GM23338 (cell line): ENCODE results near the gene PLCH2. TPM values are rescaled to one million over a fixed set of nuclear protein-coding genes. Genes with fewer than 3 reads are reported as not detected.

Source experiments
- ATAC-seq: fragments of 200-7000 bp; cut with Tn5 transposase; 3 replicates; pipeline ENCODE4 v1.9.1; 2020
- DNase-seq: peaks from one replicate; pipeline ENCODE4 v3.0.0-alpha.2; 2015; ENCODE audit warnings: low spot score
- H2AFZ ChIP-seq: fragments of 200-600 bp; sonication (generic); 2 replicates; pipeline ENCODE4 v1.8.0; 2016; ENCODE audit warnings: antibody characterized with exemption, mild to moderate bottlenecking, moderate library complexity
- H3F3A ChIP-seq: fragments of 200-600 bp; sonication (generic); replicated peaks from 2 replicates; pipeline ENCODE4 v1.8.0; 2017; ENCODE audit warnings: antibody characterized with exemption, mixed run types, low read depth
- H3K27ac ChIP-seq: fragments of 200-600 bp; sonication (generic); 2 replicates; pipeline ENCODE4 v1.6.1; 2016; ENCODE audit warnings: low read depth
- H3K27me3 ChIP-seq: fragments of 200-600 bp; sonication (generic); 2 replicates; pipeline ENCODE4 v1.8.0; 2016; ENCODE audit warnings: mild to moderate bottlenecking, mixed run types, moderate library complexity; ENCODE audit not compliant: insufficient read depth
- H3K36me3 ChIP-seq: fragments of 200-600 bp; sonication (generic); 2 replicates; pipeline ENCODE4 v1.8.0; 2016; ENCODE audit warnings: mild to moderate bottlenecking; ENCODE audit not compliant: insufficient read depth
- H3K4me1 ChIP-seq: fragments of 200-600 bp; sonication (generic); 2 replicates; pipeline ENCODE4 v1.8.0; 2016; ENCODE audit warnings: mild to moderate bottlenecking, moderate library complexity; ENCODE audit not compliant: insufficient read depth
- H3K4me2 ChIP-seq: fragments of 200-600 bp; sonication (generic); 2 replicates; pipeline ENCODE4 v1.7.1; 2017; ENCODE audit warnings: mixed run types
- H3K4me3 ChIP-seq: fragments of 200-600 bp; sonication (generic); 2 replicates; pipeline ENCODE4 v1.6.1; 2016; ENCODE audit warnings: mixed run types
- H3K79me2 ChIP-seq: fragments of 200-600 bp; sonication (generic); replicated peaks from 2 replicates; pipeline ENCODE4 v1.8.0; 2017; ENCODE audit warnings: mild to moderate bottlenecking; ENCODE audit not compliant: insufficient read depth
- H3K9me2 ChIP-seq: fragments of 200-600 bp; sonication (generic); 2 replicates; pipeline ENCODE4 v1.8.0; 2017; ENCODE audit not compliant: insufficient read depth
- H4K20me1 ChIP-seq: fragments of 200-600 bp; sonication (generic); replicated peaks from 2 replicates; pipeline ENCODE4 v1.8.0; 2017; ENCODE audit warnings: mild to moderate bottlenecking; ENCODE audit not compliant: insufficient read depth
- H3K27ac Mint-ChIP-seq: 2 replicates; pipeline ENCODE4 v1.8.0; 2020; ENCODE audit warnings: inconsistent platforms, mild to moderate bottlenecking, moderate library complexity, mixed read lengths
- H3K27me3 Mint-ChIP-seq: 3 replicates; pipeline ENCODE4 v1.8.0; 2022; ENCODE audit warnings: low read depth, mild to moderate bottlenecking, moderate library complexity, mixed read lengths, inconsistent platforms; ENCODE audit not compliant: insufficient read depth, poor library complexity
- H3K36me3 Mint-ChIP-seq: 3 replicates; pipeline ENCODE4 v1.8.0; 2021; ENCODE audit warnings: low read depth, mild to moderate bottlenecking, inconsistent platforms, moderate library complexity, mixed read lengths
- H3K4me1 Mint-ChIP-seq: 3 replicates; pipeline ENCODE4 v1.8.0; 2020; ENCODE audit warnings: mild to moderate bottlenecking, inconsistent platforms, mixed read lengths
- H3K4me3 Mint-ChIP-seq: 3 replicates; pipeline ENCODE4 v1.8.0; 2021; ENCODE audit warnings: moderate library complexity, mild to moderate bottlenecking, inconsistent platforms, mixed read lengths
- H3K9me3 Mint-ChIP-seq: 3 replicates; pipeline ENCODE4 v1.8.0; 2020; ENCODE audit warnings: moderate library complexity, mild to moderate bottlenecking, inconsistent platforms, mixed read lengths
- EZH2 ChIP-seq: fragments of 200-600 bp; sonication (generic); IDR thresholded peaks from one replicate; pipeline ENCODE4 v1.8.0; 2017; ENCODE audit warnings: antibody characterized with exemption, mild to moderate bottlenecking, low read depth; ENCODE audit not compliant: unreplicated experiment
- EZH2phosphoT487 ChIP-seq: fragments of 200-600 bp; sonication (generic); IDR thresholded peaks from one replicate; pipeline ENCODE4 v1.8.1; 2018; ENCODE audit warnings: antibody characterized with exemption; ENCODE audit not compliant: unreplicated experiment
- JUNB ChIP-seq: IDR thresholded peaks from one replicate; pipeline ENCODE4 v1.6.1; 2016; ENCODE audit warnings: antibody characterized with exemption; ENCODE audit not compliant: unreplicated experiment
- NANOG ChIP-seq: IDR thresholded peaks from 2 replicates; pipeline ENCODE4 v1.6.1; 2016; ENCODE audit warnings: antibody characterized with exemption, borderline replicate concordance
- ZNF331 ChIP-seq: fragments of 250-450 bp; sonication (Bioruptor Pico); IDR thresholded peaks from 2 replicates; pipeline ENCODE4 v1.5.0; 2020; ENCODE audit warnings: low read depth, mild to moderate bottlenecking, moderate library complexity
- polyA plus RNA-seq: library from polyadenylated mRNA; unstranded; fragments of >200 nt; fragmentation: Nextera tagmentation; extraction: Ambion mirVana; gene quantifications from 2 replicates; pipeline ENCODE4 v1.2.1, GENCODE V29; 2016
- total RNA-seq: library from RNA; depleted of rRNA; stranded (reverse); fragments of >200 nt; shearing (Covaris generic); gene quantifications from 2 replicates; pipeline ENCODE4 v1.2.3, GENCODE V29; 2014
- TF ChIP-seq, protein P1 (sequence below): IDR thresholded peaks from 2 replicates; pipeline ENCODE4 v1.6.1; 2016; ENCODE audit warnings: antibody characterized with exemption
- TF ChIP-seq, protein P2 (sequence below): IDR thresholded peaks from one replicate; pipeline ENCODE4 v1.6.1; 2018; ENCODE audit warnings: antibody characterized with exemption; ENCODE audit not compliant: unreplicated experiment

PLCH2 gene
- total and polyA plus RNA-seq, 2 experiments from 2014 or later: 0.31 TPM; not detected in 1

DNA sequence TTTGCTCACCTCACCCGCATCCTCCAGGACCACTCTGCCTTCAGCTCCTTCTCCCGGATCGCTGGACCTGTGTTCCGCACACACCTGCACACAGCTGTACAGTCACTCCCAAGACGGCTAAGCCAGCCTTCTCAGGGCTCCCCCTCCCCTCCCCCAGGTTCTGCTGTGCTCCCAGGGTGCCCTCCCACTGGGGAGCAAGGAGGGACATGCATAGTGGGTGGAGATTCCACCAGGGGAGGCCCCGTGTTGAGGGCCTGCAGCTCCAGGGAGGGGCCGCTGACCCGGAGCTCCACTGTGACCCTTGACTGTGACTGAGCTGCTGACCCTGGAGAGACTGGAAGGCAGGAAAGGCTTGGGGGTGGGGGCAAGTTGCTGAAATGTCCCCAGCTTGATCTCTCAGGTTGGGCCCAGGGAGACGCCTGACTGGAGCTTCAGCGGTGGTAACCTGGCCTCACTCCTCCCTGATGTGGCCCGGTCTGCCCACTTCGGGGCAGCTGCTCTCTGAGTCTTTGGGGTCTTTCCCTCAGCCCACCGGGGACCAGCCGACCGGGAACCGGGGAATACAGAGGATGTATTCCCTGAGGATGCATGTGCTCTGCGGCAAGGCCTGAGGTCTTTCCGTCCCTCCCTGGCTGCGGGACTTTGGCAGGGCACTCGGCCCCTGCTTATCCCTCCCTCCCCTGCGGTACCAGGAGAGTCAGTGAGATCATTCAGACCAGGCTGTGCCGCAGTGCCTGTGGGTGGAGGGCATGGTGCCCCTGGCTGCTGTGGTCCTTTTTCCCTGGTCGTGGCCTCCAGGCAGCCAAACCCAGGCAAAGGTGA is 28.6 kb upstream of the PLCH2 start:
- no peaks in the 10 kb centered on the region for H3K36me3 ChIP-seq
- DNase-seq (no peak), ATAC-seq (no peak)
- H3K4me2 ChIP-seq: no peak overlapping the region
- no peaks in the 10 kb centered on the region for H3K9me2 ChIP-seq
- H3K79me2 ChIP-seq: no peaks in the 10 kb centered on the region
- Mint-ChIP-seq H3K4me3 (no peak overlapping the region), H3K36me3 (no peaks in the 10 kb centered on the region), H3K27me3 (peaks cover 9% of the 10 kb centered on the region), H3K9me3 (no peaks in the 10 kb centered on the region), H3K4me1 (peaks cover 14% of the 10 kb centered on the region), H3K27ac (no peak overlapping the region)
- H3K27me3 ChIP-seq: peaks cover 16% of the 10 kb centered on the region
- no peak for TF ChIP-seq EZH2
- TF ChIP-seq JUNB: no peak
- TF ChIP-seq, protein P1, sequence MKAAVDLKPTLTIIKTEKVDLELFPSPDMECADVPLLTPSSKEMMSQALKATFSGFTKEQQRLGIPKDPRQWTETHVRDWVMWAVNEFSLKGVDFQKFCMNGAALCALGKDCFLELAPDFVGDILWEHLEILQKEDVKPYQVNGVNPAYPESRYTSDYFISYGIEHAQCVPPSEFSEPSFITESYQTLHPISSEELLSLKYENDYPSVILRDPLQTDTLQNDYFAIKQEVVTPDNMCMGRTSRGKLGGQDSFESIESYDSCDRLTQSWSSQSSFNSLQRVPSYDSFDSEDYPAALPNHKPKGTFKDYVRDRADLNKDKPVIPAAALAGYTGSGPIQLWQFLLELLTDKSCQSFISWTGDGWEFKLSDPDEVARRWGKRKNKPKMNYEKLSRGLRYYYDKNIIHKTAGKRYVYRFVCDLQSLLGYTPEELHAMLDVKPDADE: no peak
- no peak for TF ChIP-seq EZH2phosphoT487
- TF ChIP-seq ZNF331 (CRISPR knock-in tag): no peak
- TF ChIP-seq, protein P2, sequence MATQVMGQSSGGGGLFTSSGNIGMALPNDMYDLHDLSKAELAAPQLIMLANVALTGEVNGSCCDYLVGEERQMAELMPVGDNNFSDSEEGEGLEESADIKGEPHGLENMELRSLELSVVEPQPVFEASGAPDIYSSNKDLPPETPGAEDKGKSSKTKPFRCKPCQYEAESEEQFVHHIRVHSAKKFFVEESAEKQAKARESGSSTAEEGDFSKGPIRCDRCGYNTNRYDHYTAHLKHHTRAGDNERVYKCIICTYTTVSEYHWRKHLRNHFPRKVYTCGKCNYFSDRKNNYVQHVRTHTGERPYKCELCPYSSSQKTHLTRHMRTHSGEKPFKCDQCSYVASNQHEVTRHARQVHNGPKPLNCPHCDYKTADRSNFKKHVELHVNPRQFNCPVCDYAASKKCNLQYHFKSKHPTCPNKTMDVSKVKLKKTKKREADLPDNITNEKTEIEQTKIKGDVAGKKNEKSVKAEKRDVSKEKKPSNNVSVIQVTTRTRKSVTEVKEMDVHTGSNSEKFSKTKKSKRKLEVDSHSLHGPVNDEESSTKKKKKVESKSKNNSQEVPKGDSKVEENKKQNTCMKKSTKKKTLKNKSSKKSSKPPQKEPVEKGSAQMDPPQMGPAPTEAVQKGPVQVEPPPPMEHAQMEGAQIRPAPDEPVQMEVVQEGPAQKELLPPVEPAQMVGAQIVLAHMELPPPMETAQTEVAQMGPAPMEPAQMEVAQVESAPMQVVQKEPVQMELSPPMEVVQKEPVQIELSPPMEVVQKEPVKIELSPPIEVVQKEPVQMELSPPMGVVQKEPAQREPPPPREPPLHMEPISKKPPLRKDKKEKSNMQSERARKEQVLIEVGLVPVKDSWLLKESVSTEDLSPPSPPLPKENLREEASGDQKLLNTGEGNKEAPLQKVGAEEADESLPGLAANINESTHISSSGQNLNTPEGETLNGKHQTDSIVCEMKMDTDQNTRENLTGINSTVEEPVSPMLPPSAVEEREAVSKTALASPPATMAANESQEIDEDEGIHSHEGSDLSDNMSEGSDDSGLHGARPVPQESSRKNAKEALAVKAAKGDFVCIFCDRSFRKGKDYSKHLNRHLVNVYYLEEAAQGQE: no peak
- no peaks in the 10 kb centered on the region for H4K20me1 ChIP-seq
- H3K27ac ChIP-seq: no peak overlapping the region
- no peaks in the 10 kb centered on the region for H3K4me1 ChIP-seq
- H3F3A ChIP-seq: no peaks in the 10 kb centered on the region
- H2AFZ ChIP-seq: no peak overlapping the region
- H3K4me3 ChIP-seq: no peak overlapping the region

DNA sequence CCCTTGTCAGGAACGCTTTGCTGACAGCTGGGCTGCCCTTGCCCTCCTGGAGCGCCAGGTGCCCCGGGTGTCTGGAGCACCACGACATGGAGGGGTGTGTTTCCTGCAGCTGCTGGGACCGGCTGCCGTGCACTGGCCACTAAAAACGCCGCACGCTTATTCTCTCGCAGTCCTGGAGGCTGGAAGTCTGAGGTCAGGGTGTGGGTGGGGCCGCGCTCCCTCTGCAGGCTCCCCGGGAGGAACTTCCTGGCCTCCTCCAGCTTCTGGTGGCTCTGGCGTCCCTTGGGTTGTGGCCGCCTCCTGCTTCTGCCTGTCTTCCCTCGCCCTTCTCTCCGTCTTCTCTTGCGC is 28.0 kb upstream of the PLCH2 start:
- Mint-ChIP-seq H3K4me3 (no peak overlapping the region; the same call in 2 of the 3 replicates), H3K9me3 (no peaks in the 10 kb centered on the region), H3K27ac (no peak overlapping the region), H3K27me3 (peaks cover 4% of the 10 kb centered on the region), H3K36me3 (no peaks in the 10 kb centered on the region), H3K4me1 (peaks cover 15% of the 10 kb centered on the region)
- Histone ChIP-seq H3K36me3 (no peaks in the 10 kb centered on the region), H3K4me1 (no peaks in the 10 kb centered on the region), H2AFZ (peak overlapping the region; percentile 47; the same call in 1 of the 2 replicates), H3K27me3 (peaks cover 10% of the 10 kb centered on the region), H4K20me1 (no peaks in the 10 kb centered on the region), H3K9me2 (no peaks in the 10 kb centered on the region), H3K27ac (no peak overlapping the region), H3K4me3 (no peak overlapping the region), H3F3A (no peaks in the 10 kb centered on the region), H3K4me2 (no peak overlapping the region), H3K79me2 (no peaks in the 10 kb centered on the region)
- no peak for ATAC-seq
- DNase-seq: no peak
- TF ChIP-seq EZH2: no peak
- no peak for TF ChIP-seq NANOG
